Stimulated activated CD8-positive, alpha-beta memory T cell treated with anti-CD3 and anti-CD28 coated beads, Interleukin-12 subunit alpha, Interleukin-12 subunit beta, amount 100 ng/mL, for 24 hours (primary cell): ENCODE data around the gene CEP83.
"Not testable (repeated sequence)": the region's sequence is repeated elsewhere in the genome, so short reads cannot be mapped to it uniquely, and the experiment has no call there.

Experiments
- DNase-seq: peaks from one replicate; pipeline ENCODE4 v3.0.0-alpha.2; 2020; ENCODE audit errors: extremely low read depth

The CEP83 gene

DNA sequence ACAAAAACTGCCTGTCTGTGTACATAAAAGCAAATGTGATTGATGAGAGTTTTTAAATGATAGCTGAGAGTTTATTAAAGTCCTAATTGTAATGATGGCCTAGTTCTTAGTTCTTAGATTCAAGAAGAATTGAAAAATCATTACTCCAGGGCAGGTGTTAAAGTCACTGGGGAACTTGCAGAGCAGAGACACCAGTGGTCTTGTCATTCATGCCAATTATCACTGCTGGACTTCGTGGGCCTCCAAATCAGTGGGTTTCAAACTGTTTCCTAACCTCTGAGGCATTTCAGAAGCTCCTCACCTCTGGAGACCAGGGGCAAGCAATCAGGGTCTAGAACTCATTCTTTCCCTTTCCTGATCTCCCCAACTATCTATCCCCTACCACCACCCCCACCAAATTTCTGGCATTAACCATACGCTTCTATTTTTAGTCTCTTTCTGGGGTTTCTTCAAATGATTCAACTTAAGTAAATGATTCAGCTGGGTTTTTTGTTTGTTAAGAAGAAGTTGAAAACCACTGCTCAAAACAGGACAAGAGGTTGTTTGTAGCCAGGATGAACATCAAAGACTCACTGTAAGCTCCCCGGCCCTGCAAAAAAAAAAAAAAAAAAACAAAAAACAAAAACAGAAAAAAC lies 80.1 kb downstream of the CEP83 start:
- DNase-seq = no peak

DNA sequence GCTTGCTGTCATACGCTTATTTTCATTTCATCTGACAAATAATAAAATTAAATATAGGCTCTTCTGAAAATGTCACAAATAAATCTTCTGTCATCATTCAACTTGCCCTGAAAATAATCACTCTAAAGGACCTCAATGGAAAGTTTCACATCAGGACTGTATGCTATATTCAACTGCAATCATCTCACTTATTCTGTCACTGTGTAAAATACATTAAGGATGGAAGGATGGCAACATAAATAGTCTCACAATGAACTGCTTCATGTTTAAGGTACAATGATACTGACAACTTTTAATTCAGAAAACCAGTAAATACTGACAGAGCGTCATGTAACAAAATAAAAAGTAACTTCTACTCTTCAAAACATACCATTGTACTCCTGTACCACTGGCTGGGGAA lies 82.1 kb downstream of the CEP83 start:
- DNase-seq = no peak

DNA sequence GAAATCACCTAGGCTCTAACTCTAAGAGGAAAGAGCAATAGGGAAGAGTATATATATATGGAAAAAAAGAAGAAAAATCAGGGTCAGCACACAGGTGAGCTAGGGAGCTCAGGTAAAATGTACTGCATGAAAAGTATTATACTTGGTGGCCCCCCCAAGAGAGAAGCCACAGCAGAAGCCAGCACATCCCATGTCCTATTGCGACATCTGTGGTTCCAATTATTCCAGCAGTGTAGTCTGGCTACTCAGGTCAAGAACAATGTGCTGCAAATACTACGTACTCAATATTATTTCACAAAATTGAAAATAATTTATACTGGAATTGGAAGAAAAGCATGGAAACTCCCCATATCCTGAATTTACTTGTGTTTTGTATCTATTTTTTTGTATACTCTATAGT lies 85.5 kb downstream of the CEP83 start:
- no peak for DNase-seq

DNA sequence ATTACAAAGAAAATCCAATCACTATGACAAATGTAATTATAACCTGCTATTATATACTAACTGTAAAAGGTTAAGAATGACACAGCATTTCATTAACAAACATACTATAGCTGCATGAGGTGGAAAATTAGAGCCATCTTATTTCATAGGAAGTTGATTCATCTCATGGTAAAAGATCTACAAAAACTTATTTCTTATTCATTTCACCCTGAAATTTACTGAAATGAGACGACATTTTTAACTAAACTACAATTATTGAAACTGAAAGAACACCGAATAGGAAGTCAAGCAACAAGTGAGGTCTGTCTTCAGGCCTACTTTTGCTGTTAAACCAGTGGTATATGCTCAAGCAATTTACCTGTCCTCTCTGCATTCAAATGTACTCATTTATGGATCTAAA lies 87.2 kb downstream of the CEP83 start:
- DNase-seq = no peak

DNA sequence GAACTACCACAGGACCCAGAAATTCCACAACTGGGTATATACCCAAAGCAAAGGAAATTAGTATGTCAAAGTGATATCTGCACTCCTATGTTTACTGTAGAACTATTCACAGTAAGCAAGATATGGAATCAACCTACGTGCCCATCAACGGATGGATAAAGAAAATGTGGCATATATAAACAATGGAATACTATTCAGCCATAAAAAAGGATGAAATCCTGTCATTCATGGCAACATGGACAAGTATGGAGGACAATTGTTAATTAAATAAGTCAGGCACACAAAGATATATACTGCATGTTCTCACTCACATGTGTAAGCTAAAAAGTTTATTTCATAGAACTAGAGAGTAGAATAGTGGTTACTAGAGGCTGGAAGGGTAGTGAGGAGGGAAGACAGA lies 97.0 kb downstream of the CEP83 start:
- DNase-seq = no peak

DNA sequence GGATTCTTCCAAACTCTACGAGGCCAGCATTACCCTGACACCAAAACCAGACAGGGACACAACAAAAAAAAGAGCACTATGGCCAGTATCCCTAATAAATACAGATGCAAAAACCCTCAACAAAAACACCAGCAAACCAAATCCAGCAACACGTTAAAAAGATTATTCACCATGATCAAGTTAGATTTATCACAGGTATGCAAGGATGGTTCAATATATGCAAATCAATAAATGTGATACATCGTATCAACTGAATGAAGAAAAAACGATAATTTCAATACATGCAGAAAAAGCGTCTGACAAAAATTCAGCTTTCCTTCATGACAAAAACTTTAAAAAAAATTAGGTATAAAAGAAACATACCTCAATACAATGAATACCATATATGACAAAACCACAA lies 99.9 kb downstream of the CEP83 start:
- no peak for DNase-seq

DNA sequence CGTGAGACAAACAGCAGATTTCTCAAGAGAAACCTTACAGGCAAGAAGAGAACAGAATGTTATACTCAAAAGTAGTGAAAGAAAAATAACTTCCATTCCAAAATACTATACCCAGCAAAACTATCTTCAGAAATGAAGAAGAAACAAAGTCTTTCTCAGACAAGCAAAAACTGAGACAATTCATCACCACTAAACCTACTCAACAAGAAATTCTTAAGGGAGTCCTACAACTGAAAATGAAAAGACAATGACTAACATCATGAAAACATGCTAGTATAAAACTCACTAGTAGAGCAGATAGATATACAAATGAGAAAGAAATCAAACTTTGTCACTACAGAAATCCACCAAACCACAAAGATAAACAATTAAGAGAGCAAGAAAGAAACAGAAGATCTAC lies 106.5 kb downstream of the CEP83 start:
- DNase-seq = no peak

DNA sequence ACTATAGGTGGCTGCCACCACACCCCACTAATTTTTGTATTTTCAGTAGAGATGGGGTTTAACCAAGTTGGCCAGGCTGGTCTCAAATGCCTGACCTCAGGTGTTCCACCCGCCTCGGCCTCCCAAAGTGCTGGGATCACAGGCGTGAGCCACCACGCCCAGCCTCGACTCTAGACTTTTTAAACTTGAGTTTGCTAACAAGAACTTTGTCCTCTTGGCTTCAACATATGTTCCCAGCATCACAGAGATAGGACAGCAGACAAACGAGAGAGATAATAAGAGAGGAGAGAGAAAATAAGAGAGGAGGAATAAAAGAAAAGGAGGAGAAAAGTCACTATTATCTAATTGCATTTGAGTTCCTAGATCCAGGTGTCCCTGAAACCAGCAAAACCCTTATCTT lies 119.1 kb downstream of the CEP83 start:
- DNase-seq = no peak

DNA sequence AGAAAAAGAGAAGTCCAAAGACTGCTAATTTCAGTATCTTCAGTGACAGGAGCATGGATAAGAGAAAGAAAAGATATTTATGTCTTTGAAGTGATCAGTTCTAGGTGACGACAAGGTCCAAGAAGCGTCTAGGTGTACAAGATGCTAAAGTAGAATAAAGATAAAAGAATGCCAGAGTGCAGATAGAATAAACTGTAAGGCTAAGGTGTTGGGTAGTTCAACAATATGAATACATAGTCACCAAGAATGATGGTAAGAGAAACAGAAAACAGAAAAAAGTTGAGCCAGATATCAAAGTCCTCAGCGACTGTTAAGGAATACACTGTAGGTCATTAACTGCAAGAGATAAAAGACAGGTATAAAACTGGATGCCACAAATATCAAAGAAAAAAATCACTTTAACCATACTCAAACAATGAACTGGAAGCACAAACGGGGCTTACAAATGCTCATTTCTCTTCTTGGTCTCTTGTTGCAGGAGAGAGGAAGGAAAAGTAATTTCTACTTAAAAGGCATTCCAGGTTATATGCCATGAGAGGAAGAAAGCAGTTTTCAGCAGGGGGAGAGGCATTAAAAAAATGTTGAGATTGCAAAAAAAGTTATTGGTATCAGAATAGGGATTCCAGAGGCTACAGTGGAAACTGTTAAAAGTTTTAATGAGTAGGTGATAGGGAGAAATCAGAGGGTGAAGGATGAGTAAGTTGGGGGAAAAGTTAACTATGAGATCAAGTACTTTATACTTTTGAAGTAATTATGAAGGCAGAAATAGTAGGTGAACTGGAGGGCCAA lies 121.5 kb downstream of the CEP83 start:
- DNase-seq = no peak

DNA sequence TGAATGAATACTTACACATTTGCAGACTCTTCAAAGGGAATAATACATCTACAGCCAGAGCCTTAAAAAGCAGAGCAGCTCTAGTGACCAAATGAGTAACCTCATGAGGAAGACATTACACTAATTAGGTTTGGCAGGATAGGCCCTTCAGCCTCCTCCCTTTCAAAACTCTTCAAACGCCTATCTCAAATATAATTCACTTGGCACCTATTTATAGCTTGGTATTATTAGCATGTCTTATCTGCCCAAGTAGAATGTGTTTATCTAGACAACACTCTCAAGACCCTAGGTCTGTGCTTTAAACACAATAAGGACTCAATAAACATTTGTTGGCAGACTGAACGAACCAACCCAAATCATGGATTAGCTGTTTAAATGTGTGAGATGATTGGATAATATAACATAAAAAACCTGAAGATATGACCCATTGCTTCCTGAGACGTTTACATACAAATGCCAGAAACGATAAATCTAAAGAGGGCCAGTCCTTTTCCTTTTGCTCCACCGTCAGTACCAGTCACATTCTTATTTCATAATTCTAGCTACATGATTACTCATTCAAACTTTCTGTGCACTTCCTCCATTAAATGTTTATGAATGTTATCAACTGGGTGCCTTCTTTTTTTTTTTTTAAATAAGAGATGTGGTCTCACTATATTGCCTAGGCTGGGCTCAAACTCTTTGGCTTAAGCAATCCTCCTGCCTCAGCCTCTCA lies 123.3 kb downstream of the CEP83 start:
- DNase-seq = no peak

DNA sequence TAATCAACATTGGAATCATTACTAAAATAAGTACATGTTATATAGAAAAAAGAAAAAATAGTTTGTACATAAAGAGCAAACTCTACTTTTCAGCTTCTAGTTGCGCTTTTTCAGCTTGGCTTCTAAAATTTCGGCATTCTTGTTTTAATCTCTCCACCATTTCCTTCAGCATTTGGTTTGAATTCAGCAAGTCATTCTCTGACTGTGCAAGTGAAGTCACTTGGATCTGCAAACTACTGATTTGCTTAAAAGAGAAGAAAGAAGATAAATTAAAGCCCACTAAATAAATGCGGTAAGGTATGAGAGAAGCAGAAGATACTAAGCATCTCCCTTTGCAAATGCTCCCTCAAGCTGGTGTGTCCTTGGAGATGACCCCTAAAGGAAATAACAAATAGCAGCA lies 126.3 kb downstream of the CEP83 start:
- DNase-seq = no peak

DNA sequence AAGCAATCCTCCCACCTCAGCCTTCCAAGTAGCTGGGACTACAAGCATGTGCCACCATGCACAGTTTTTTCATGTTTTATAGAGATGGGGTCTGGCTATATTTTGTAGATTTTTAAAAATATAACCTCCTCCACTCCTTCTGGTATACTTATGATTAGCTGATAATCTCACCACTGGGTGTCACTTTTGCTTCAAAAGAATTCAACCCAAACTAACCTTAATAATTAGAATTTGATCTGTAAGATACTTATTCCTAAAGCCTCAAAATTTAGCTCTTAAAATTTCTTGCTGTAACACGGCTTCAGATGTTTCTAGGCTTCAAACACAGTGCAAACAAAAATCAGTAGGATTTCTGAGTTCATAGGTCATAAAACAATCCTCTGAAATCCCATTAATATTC lies 130.3 kb downstream of the CEP83 start:
- DNase-seq = no peak

DNA sequence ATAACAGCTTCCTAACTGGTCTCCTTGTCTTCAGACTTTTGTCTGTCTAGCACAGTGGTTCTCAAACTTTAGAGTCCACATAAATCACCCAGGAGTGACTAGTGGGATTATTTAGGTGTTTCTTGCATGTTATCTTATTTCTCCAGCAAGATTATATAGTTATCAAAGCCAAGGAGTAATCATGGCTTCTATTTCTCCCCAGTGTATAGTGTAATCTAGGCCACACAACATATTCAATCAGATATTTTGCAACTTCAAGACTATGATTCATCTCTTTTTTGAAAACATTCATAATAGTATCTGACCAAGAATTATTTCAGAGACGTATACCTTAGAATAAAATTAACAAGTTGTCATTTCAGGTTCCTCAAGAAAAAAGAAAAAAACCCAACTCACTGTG lies 131.9 kb downstream of the CEP83 start:
- no peak for DNase-seq

DNA sequence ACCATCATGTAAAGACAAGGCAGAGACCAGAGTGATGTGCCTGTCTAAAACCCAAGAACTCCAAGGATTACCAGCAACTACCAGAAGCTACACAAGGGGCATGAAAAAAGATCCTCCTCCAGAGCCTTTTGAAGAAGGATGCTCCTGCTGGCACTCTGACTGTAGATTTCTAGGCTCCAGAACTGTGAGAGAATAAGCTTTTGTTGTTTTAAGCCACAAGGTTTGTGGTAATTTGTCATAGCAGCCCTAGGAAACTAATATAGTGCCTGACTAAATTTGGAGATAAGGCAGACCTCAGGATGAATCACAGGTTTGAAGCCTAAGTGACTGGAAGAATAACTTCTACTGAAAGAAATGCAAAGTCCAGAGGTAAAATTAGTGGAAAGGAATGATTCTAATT lies 132.9 kb downstream of the CEP83 start:
- no peak for DNase-seq

DNA sequence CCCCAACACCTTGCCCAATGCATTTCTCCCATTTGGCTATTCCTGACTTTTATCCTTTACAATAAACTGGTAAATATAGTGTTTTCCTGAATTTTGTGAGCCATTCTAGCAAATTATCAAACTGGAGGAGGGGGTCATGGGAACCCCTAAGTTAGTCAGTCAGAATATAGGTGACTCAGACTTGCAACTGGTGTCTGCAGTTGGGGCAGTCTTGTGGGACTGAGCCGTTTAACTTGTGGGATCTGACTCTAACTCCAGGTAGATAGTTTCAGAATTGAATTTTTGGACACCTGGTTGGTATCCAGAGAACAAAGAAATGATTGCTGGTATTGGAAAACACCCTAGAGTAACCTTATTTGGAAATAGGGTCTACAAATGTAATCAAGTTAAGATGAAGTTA lies 133.4 kb downstream of the CEP83 start:
- DNase-seq = no peak

DNA sequence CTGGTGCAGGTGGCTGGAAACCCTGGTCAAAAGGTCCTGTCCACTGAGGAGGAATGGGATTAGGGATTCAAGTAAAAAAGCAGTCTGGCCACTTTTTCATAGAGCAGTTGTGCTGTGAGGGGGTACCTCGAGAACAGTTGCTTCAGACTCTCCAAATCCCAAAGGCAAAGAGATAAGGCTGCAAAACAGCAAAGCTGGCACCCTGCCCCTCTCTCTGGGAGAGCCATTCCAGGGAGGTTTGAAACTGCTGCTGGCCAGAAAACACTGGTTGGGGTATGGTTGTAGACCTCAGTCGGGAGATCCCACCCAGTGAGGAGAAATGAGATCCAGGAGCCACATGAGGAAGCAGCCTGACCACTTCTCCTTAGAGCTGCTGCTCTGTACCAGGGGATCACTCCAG lies 137.3 kb downstream of the CEP83 start:
- no peak for DNase-seq

DNA sequence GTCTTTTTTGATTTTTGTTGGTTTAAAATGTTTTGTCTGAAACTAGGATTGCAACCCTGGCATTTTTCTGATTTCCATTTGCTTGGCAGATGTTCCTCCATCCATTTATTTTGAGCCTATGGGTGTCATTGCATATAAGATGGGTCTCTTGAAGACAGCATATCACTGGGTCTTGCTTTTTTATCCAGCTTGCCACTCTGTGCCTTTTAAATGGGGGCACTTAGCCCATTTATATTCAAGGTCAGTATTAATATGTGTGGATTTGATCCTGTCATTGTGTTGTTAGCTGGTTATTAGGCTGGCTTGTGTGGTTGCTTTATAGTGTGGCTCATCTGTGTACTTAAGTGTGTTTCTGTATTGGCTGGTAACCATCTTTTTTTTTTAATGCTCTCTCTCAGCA lies 139.6 kb downstream of the CEP83 start:
- DNase-seq = no peak

DNA sequence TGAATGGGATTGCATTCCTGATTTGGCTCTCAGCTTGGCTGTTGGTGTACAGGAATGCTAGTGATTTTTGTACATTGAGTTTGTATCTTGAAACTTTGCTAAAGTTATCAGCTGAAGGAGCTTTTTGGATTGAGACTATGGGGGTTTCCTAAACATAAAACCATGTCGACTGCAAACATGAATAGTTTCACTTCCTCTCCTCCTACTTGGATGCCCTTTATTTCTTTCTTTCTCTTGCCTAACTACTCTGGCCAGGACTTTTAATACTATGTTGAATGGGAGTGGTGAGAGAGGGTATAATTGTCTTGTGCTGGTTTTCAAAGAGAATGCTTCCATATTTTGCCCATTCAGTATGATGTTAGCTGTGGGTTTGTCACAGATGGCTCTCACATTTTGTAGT lies 141.5 kb downstream of the CEP83 start:
- DNase-seq = no peak

DNA sequence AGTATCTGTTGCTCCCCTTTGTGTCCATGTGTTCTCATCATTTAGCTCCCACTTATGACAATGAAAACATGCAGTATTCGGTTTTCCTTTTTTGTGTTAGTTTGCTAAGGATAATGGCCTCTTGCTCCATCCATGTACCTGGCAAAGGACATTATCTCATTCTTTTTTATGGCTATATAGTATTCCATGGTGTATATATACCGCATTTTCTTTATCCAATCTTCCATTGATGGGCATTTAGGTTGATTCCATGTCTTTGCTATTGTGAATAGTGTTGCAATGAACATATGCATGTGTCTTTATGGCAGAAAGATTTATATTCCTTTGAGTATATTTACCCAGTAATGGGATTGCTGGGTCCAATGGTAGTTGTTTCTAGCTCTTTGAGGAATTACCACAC lies 143.1 kb downstream of the CEP83 start:
- not testable (repeated sequence) for DNase-seq

DNA sequence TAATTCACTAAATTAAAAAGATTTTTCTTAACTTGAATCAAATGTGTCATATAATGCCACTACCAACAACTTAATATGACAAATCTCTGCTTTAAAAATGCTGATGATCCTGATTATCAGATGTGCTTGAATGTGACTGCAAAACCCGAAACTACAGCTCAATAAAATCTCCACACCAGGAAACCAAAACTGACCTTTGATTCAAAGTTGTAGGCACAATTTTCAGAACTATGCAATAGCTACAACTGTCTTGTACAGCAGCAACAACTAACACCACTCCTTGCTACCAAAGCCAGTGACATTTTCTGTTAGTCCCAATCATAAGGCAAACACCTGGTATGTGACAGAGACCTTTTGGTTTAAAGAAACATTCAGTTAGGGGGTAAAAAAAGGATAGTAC lies 147.3 kb downstream of the CEP83 start:
- DNase-seq = no peak

DNA sequence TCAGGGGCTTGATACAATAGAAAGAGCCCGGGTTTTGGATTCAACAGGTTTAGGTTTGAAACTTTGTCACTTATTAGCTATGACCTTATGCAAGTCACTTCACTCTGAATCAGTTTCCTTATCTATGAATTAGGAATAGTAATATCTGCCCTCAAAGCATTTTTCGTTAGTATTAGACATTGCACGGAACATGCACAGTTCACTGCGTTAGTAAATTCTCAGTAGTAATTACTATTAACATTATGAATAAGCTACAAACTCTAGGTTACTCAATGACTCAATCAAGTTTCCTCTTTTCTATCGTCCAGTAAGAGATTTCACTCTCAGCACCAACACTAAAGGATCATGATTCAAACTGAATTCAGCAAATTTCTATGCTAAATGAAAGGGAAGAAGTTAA lies 150.3 kb downstream of the CEP83 start:
- no peak for DNase-seq

DNA sequence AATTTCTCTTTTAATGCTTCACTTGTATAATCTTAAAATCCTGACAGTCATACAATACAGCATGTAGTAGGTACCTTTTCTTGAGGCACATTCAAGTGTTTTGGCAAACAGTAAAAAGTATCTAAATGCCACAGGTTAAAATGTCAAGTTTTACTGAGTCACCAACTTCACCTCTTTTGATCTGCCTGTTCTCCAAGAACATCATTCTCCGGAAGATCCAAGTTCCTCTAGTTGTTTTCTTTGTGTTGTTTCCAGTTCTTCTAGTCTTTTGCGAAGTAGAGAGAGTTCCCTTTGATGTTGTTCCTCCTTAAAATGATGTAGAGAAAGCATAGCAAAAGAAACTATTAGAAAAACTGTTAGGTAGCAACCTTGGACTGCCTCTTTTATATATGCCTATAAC lies 151.1 kb downstream of the CEP83 start:
- no peak for DNase-seq
